Medulla oblongata (tissue), 1 donor: Measurements from ENCODE around the gene C15orf61.

Experiments used
- DNase-seq: peaks from one replicate; pipeline ENCODE4 v3.0.0-alpha.2; 2015; ENCODE audit errors: extremely low spot score

Gene C15orf61

GRCh38 chr15:67512933-67513714 is 7.8 kb upstream of the C15orf61 start:
- no peak for DNase-seq

DNA sequence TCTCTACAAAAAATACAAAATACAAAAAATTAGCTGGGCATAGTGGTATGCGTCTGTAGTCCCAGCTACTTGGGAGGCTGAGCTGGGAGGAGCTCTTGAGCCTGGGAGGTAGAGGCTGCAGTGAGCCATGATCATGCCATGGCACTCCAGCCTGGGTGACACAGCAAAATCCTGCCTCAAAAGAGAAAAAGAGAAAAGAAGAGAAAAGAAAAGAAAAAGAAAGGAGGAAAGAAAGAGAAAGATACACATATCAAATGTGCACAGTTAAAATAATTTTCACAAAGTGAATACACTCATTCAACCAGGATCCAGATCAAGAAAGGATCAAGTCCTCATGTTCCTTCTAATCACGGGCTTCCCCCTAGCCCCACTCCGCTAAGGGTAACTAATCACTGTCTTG is 5.8 kb upstream of the C15orf61 start:
- no peak for DNase-seq

- no peak for DNase-seq
These were observed 5.4 kb upstream of the C15orf61 start for GRCh38 chr15:67515557-67515956.

GRCh38 chr15:67520321-67521028 is 456 bp upstream of the C15orf61 start:
- peak; percentile 35 for DNase-seq

- peak; percentile 35 for DNase-seq
These were observed 1.0 kb downstream of the C15orf61 start for GRCh38 chr15:67521783-67522568.

GRCh38 chr15:67523330-67523729 is 2.4 kb downstream of the C15orf61 start:
- no peak for DNase-seq

- no peak for DNase-seq
These were observed 3.3 kb downstream of the C15orf61 start for GRCh38 chr15:67524235-67524634.

DNA sequence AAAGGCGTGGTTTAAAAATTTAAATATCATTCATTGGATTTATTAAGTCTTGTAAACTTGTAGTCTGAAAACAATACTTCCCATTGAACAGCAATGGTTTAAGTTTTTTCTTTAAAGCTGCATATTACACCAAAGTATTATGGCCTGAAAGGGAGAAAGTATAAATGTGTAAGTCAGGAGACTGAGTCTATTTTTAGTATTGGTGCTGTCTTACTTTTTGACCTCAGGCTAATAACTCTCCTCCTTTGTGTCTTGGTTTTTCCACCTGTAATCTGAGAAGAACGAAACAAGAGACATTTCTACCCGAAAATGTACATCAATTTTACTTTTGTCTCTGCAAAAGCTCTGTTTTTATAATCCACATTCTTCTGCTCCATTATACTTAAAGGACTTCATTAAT is 7.6 kb downstream of the C15orf61 start:
- no peak for DNase-seq

- no peak for DNase-seq
These were observed 10.5 kb downstream of the C15orf61 start for GRCh38 chr15:67531379-67531914.

DNA sequence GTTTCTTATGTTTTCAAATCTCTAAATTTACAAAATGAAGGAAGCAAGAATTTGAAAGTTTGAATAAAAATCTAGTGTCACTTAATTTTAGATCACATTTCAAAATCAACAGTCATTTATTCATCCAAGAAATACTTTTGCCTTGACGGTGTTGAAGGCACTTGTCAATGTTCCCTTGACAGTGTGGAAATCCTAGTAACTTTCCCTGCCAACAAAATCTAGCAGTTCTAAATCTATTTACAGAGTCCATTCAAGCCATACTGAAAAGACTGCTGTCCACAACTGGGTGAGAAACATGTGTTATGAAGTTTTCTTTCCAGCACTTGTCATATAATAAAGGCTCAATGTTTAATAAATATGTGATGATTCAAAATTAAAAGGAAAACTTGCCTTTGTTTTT is 12.9 kb downstream of the C15orf61 start:
- no peak for DNase-seq

- DNase-seq: no peak
These were observed 13.4 kb downstream of the C15orf61 start for GRCh38 chr15:67534360-67534759.

DNA sequence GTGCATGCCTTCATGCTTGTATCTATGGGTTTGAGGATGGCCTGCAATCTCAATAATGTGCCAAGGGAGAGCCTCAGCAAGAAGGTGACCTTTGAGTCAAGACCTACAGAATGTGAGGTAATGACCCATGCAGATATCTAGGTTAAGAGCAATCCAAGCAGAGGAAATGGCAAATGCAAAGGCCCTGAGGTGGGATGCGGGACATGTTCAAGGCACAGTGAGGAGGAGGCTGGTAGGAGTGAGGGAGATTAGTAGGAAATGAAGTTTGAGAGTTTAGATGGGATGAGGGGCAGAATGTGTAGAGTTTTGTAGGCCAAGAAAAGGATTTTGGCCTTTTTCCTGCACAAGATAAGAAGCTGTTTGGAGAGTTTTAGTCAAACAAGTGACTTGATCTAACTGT is 16.8 kb downstream of the C15orf61 start:
- DNase-seq: no peak

DNA sequence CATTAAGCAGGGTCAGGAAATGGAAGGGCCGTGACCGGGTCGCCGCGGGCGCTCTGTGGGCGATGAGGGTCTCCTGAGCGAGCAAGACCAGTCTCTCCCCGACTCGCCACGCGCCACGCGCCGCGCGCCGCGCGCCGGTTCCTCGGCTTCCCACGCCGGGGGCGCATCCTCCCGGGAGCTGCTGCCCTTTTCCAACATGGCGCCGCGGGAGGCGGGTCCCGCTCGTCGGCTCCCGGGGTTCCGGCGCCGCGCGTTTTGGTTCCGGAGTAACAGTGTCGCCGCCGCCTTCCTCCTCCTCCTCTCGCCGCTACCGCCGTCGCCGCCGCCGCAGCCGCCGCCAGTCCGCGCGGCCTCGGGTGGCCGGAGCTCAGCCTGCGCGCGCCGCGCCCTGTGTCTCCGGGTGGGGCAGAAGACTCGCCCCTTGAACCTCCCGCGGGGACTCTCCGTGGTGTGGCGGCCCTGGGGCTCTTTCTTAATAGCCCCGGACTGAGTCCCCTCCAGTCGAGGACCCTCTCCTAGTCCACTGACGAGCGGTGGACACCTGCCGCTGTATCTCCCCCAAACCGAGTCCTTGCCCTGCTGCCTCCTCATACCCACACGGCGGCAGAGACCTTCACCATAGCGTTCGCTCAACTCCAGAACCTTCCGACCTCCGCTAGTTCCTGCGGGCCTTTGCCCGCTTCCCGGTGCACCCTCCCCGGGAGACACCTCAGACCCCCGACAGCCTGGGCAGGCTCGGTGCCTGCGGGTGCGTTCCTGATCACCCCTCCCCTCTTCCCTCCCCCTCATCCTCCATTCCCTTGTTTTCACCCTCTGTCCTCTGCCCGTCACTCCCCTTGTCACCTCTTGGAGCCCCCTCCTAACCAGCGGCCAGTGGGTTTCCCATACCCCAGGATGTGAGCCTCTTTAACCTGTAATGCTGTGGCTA is 21.8 kb downstream of the C15orf61 start, which contains the start of gene MAP2K5:
Gene MAP2K5, plus strand, starts transcription at position 284 of the 928 bp plus-strand sequence. Its CDS starts 633 bp downstream, at position 917.
- peak; percentile 87 for DNase-seq

DNA sequence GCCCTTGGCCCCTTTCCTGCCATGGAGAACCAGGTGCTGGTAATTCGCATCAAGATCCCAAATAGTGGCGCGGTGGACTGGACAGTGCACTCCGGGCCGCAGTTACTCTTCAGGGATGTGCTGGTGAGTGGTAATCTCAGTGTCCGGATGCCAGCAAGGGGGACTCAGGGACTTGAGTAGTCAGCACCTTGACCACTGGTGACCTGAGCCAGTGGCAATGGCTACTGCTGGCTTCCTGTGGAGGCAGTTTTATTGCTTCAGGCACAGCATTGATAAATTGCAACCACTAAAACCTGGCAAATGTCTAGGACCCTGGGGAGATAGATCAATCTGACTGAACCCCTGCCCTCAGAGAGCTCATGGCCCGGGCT is 22.4 kb downstream of the C15orf61 start:
- DNase-seq: no peak

DNA sequence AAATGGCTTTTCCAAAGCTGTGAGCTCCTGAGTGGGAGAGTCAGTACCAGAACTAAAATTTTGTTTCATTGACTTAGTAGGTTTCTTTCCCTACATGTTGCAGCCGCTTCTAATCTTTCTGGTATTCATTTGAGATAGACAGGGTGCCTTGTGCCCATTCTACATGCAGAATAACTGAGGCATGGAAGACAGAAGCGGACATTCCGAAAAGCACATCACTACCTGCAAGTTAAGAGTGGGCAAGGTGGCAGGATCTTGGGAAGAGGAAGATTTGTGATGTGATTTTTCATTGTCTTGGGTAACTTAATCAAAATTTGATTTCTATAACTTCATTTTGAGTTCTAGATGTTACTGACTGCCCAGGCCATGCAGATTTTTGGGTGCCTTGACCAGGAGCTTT is 23.5 kb downstream of the C15orf61 start:
- no peak for DNase-seq

- DNase-seq: no peak
These were observed 24.9 kb downstream of the C15orf61 start for GRCh38 chr15:67545864-67546263.

GRCh38 chr15:67547064-67547463 is 26.1 kb downstream of the C15orf61 start:
- no peak for DNase-seq

DNA sequence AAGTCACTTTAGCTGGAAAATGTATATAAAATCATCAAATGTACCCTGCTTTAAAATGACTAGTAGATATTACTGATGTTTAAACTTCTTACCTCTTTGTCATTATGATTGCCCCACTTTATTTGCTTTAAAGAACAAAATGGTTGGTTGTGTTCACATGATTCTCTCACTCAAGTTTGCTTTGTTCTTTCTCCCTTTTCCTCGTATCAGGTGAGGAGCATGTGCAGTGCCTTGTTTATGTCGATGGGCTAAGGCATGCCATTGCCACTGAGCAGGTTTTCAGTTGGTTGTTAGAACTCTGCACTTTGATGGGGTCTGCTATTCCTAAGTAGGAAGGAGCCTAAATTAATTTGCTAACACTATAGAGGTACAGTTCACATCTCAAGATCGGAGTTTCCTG is 26.9 kb downstream of the C15orf61 start:
- DNase-seq: no peak

DNA sequence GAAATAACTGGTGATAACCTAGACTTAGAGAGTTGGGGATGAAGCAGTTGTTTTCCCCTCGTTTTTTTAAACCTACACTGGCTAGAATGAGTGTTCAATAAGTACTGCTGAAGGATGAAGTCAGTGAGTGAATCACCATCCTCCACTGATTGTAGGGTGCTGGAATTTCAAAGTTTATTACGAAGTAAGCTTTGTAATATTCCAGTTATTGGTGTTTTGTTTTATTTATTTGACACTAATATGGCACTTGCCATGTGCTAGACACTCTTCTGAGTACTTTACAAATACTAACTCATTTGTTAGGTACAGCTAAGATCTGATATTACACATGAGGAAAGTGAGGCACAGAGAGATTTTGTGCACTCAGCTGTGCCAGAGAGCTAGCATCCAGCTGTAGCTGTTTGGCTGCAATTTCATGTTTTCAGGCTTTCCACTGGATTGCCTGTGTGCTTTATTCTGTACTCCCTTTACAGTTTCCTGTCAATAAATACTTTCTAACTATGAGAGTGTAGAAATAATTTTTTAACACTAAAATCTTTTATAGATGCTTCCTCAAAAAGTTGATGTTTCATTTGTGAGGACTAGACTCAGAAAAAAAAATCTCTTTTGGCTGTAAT is 27.4 kb downstream of the C15orf61 start:
- peak; percentile 17 for DNase-seq

DNA sequence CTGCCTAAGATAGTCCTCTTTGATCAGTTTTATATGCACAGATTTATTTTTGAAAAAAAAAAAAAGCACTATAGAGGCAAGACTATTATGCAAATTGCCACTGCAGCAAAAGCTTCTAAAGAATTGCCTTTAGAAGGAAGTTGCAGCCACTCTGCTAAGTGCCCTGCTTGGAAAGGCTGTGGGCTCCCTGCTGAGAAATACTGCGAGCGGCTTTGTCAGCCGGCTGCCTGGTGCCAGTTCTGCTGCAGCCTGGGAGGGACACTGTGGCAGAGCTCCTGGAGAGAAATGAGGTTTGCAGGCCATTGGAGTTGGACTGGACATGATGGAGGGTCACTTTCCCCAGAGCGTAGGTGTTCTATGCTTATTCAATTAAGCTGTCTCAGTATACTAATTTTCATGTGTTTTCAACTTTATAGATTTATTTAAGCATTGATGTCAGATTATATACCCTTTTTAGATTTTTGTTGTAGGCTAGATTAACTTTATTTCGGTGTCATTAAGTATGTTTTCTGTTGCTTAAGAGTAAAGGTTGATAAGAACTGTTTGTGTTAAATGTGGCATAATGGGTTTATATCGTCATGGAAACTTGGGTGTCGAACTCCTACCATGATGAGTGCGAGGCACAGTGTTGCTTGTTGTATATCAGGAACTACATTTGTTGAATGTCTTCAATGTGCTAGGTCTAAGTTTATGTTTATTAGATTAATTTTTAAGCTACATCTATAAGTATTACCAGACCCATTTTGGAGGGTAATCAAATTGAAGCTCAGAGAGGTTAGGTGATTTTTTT is 28.1 kb downstream of the C15orf61 start:
- DNase-seq: peak; percentile 87
